ENCODE measurements around the gene HSPA1A.
"Not testable (repeated sequence)": the region's sequence is repeated elsewhere in the genome, so short reads cannot be mapped to it uniquely, and the experiment has no call there.

GRCh38 chr6:31801031-31801927, 14.1 kb upstream of the HSPA1A start:
- not testable (repeated sequence) for TF ChIP-seq CTCF, EP300, POLR2A (IDR thresholded peaks at IDR 0.05)

All from ovary (tissue), 3 donors.